Measurements from ENCODE around the gene SGSM1. TPM values are rescaled to one million over a fixed set of nuclear protein-coding genes. Genes with fewer than 3 reads are reported as not detected.

SGSM1 gene
- total RNA-seq, 1 experiment from 2014 or later, result 4.1 TPM

- Mint-ChIP-seq H3K9me3 (no peaks in the 10 kb centered on the region), H3K27ac (no peak overlapping the region), H3K36me3 (no peaks in the 10 kb centered on the region), H3K4me1 (peaks cover 7% of the 10 kb centered on the region; the same call in 1 of the 2 replicates), H3K27me3 (ENCODE audit: low read depth) (no peaks in the 10 kb centered on the region), H3K4me3 (no peak overlapping the region)
- POLR2A ChIA-PET, result no interaction called here
- no peak for ATAC-seq
- CTCF ChIA-PET, result interaction anchor here (0.8 kb wide), 1 partner anchor 75 kb away, joined by 4 read pairs; no protein-coding TSS in a partner anchor
- DNase-seq (ENCODE audit: low spot score), result no peak
- TF ChIP-seq RELA (CRISPR knock-in tag; IDR thresholded peaks at IDR 0.05; ENCODE audit: borderline replicate concordance) (no peak), ZNF121 (CRISPR knock-in tag; IDR thresholded peaks at IDR 0.05) (no peak), TEAD1 (CRISPR knock-in tag; IDR thresholded peaks at IDR 0.05) (no peak), E2F5 (CRISPR knock-in tag; IDR thresholded peaks at IDR 0.05) (no peak), EMX1 (CRISPR knock-in tag; IDR thresholded peaks at IDR 0.05) (no peak), GABPB1 (CRISPR knock-in tag; IDR thresholded peaks at IDR 0.05) (no peak), ZNF423 (CRISPR knock-in tag; IDR thresholded peaks at IDR 0.05) (no peak), FOXK1 (CRISPR knock-in tag; IDR thresholded peaks at IDR 0.05) (no peak)
Observed at GRCh38 chr22:24847490-24847889, 41.5 kb downstream of the SGSM1 start.

- no peak overlapping the region for H3K27ac Mint-ChIP-seq
- no peak for ATAC-seq
- no peak for DNase-seq (ENCODE audit: low spot score)
- H3K27me3 Mint-ChIP-seq (ENCODE audit: low read depth), result no peaks in the 10 kb centered on the region
- H3K9me3 Mint-ChIP-seq, result no peaks in the 10 kb centered on the region; the same call in 1 of the 2 replicates
- peaks cover 7% of the 10 kb centered on the region; the same call in 1 of the 2 replicates for H3K4me1 Mint-ChIP-seq
- H3K4me3 Mint-ChIP-seq, result no peak overlapping the region
- TF ChIP-seq ESRRA (CRISPR knock-in tag; IDR thresholded peaks at IDR 0.05; ENCODE audit: borderline replicate concordance) (no peak), CREB1 (CRISPR knock-in tag; IDR thresholded peaks at IDR 0.05) (no peak), CTCF (IDR thresholded peaks at IDR 0.05) (no peak), OVOL2 (CRISPR knock-in tag; IDR thresholded peaks at IDR 0.05; ENCODE audit: borderline replicate concordance) (no peak), E2F1 (CRISPR knock-in tag; IDR thresholded peaks at IDR 0.05) (no peak), GRHL2 (CRISPR knock-in tag; IDR thresholded peaks at IDR 0.05; ENCODE audit: insufficient replicate concordance, severe bottlenecking) (no peak), ZMAT4 (CRISPR knock-in tag; IDR thresholded peaks at IDR 0.05) (no peak), ZNF263 (CRISPR knock-in tag; IDR thresholded peaks at IDR 0.05; ENCODE audit: low read depth) (no peak), HMGXB4 (CRISPR knock-in tag; IDR thresholded peaks at IDR 0.05) (no peak), SOX15 (CRISPR knock-in tag; IDR thresholded peaks at IDR 0.05) (no peak), FOXK1 (CRISPR knock-in tag; IDR thresholded peaks at IDR 0.05) (no peak), ZNF121 (CRISPR knock-in tag; IDR thresholded peaks at IDR 0.05) (no peak), RELA (CRISPR knock-in tag; IDR thresholded peaks at IDR 0.05; ENCODE audit: borderline replicate concordance) (no peak), E2F4 (CRISPR knock-in tag; IDR thresholded peaks at IDR 0.05; ENCODE audit: borderline replicate concordance, low read depth) (no peak), FOXP4 (CRISPR knock-in tag; IDR thresholded peaks at IDR 0.05) (no peak), ATF1 (CRISPR knock-in tag; IDR thresholded peaks at IDR 0.05) (no peak), ZNF425 (CRISPR knock-in tag; conservative IDR thresholded peaks at IDR 0.05) (no peak)
- POLR2A ChIA-PET, result no interaction called here
- no peaks in the 10 kb centered on the region for H3K36me3 Mint-ChIP-seq
- CTCF ChIA-PET, result interaction anchor here (1.1 to 4.3 kb wide), 4 partner anchors 45 to 86 kb away, joined by 4 to 38 read pairs (median 18); no protein-coding TSS in a partner anchor
Observed at GRCh38 chr22:24848559-24849168, 42.7 kb downstream of the SGSM1 start.
